ENCODE data around the gene GPD2.

- no peak for TF ChIP-seq POLR2A (IDR thresholded peaks at IDR 0.05)
- TF ChIP-seq POLR2AphosphoS5 (IDR thresholded peaks at IDR 0.05): no peak
- TF ChIP-seq, protein P1, sequence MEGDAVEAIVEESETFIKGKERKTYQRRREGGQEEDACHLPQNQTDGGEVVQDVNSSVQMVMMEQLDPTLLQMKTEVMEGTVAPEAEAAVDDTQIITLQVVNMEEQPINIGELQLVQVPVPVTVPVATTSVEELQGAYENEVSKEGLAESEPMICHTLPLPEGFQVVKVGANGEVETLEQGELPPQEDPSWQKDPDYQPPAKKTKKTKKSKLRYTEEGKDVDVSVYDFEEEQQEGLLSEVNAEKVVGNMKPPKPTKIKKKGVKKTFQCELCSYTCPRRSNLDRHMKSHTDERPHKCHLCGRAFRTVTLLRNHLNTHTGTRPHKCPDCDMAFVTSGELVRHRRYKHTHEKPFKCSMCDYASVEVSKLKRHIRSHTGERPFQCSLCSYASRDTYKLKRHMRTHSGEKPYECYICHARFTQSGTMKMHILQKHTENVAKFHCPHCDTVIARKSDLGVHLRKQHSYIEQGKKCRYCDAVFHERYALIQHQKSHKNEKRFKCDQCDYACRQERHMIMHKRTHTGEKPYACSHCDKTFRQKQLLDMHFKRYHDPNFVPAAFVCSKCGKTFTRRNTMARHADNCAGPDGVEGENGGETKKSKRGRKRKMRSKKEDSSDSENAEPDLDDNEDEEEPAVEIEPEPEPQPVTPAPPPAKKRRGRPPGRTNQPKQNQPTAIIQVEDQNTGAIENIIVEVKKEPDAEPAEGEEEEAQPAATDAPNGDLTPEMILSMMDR (IDR thresholded peaks at IDR 0.05): no peak
Measured at GRCh38 chr2:156452971-156453370, 16.8 kb downstream of the GPD2 start.

Data from prostate gland (tissue), 2 donors.